ENCODE results near the gene RNASEH1. TPM values are rescaled to one million over a fixed set of nuclear protein-coding genes. Genes with fewer than 3 reads are reported as not detected.

Gene RNASEH1
- total RNA-seq, 2 donors from 2014 or later: 24.7 to 47.2 TPM

GRCh38 chr2:3598197-3598910 lies 40.2 kb upstream of the RNASEH1 start:
- no peak for ATAC-seq
- Mint-ChIP-seq H3K36me3 (no peaks in the 10 kb centered on the region), H3K4me1 (ENCODE audit: low read depth in 2 of 2) (peaks cover 0 to 9% of the 10 kb centered on the region in 2 donors), H3K4me3 (no peak overlapping the region), H3K27ac (no peak overlapping the region), H3K27me3 (no peaks in the 10 kb centered on the region), H3K9me3 (no peaks in the 10 kb centered on the region)
- DNase-seq (ENCODE audit: low spot score): no peak

DNA sequence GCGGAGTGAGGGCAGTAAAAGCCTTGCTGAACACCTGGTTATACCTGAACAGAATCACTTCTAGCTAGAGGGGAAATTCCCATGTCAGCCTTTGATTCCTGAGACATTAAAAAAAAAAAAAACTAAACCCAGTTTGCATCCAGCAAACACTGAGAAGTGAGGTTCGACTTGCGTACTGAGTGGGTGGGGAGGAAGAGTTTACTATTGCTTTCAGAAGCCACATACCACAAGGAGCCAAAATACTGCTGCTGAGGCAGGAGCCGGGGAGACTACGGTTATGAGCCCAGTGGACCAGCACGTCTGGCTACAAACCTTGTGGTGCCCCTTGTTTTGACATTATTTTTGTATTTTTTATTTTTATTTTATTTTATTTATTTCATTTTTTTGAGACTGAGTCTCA lies 39.4 kb upstream of the RNASEH1 start:
- no peaks in the 10 kb centered on the region for H3K27me3 Mint-ChIP-seq
- no peak overlapping the region for H3K27ac Mint-ChIP-seq
- peaks cover 0 to 9% of the 10 kb centered on the region in 2 donors for H3K4me1 Mint-ChIP-seq (ENCODE audit: low read depth in 2 of 2)
- DNase-seq (ENCODE audit: low spot score): no peak
- no peak for ATAC-seq
- no peaks in the 10 kb centered on the region for H3K9me3 Mint-ChIP-seq
- no peak overlapping the region for H3K4me3 Mint-ChIP-seq
- no peaks in the 10 kb centered on the region for H3K36me3 Mint-ChIP-seq

GRCh38 chr2:3596901-3597417 lies 38.8 kb upstream of the RNASEH1 start:
- Mint-ChIP-seq H3K4me3 (no peak overlapping the region), H3K27ac (no peak overlapping the region), H3K4me1 (ENCODE audit: low read depth in 2 of 2) (peaks cover 0 to 9% of the 10 kb centered on the region in 2 donors), H3K27me3 (no peaks in the 10 kb centered on the region), H3K36me3 (no peaks in the 10 kb centered on the region), H3K9me3 (no peaks in the 10 kb centered on the region)
- no peak for ATAC-seq
- DNase-seq (ENCODE audit: low spot score): no peak

DNA sequence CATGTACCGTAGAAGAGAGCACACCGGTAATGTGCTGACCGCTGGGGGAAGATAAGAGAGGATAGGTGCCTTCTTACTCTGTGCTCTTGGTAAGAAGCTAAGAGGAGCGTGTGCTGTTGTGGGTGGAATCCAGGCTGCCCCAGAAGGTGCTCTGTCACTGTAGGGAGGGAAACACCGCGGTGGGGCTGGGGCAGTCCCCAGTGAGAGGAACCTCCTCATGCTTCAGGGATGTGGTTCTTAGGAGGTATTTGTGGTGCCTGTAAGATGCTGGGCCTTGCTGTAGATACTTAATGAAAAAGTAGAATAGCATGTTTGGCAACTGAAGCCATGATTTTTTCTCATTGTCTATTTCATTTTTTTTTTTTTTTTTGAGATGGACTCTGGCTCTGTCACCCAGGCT lies 37.9 kb upstream of the RNASEH1 start:
- H3K27ac Mint-ChIP-seq: no peak overlapping the region

GRCh38 chr2:3595404-3595803 lies 37.3 kb upstream of the RNASEH1 start:
- ATAC-seq: no peak
- Mint-ChIP-seq H3K4me1 (ENCODE audit: low read depth in 2 of 2) (peaks cover 0 to 9% of the 10 kb centered on the region in 2 donors), H3K36me3 (no peaks in the 10 kb centered on the region), H3K9me3 (no peaks in the 10 kb centered on the region), H3K27me3 (no peaks in the 10 kb centered on the region), H3K27ac (no peak overlapping the region), H3K4me3 (no peak overlapping the region)
- DNase-seq (ENCODE audit: low spot score): no peak

More for the DNA sequence above, 37.9 kb upstream of the RNASEH1 start:
- no peak for ATAC-seq
- Mint-ChIP-seq H3K36me3 (no peaks in the 10 kb centered on the region), H3K9me3 (no peaks in the 10 kb centered on the region), H3K4me1 (ENCODE audit: low read depth in 2 of 2) (peaks cover 0 to 9% of the 10 kb centered on the region in 2 donors), H3K27me3 (no peaks in the 10 kb centered on the region), H3K4me3 (no peak overlapping the region)
- no peak for DNase-seq (ENCODE audit: low spot score)

- Mint-ChIP-seq H3K27me3 (no peaks in the 10 kb centered on the region), H3K27ac (no peak within 1 kb of the TSS), H3K36me3 (no peaks in the 10 kb centered on the region), H3K4me1 (ENCODE audit: low read depth in 2 of 2) (peaks cover 0 to 9% of the 10 kb centered on the region in 2 donors), H3K4me3 (no peak within 1 kb of the TSS), H3K9me3 (no peaks in the 10 kb centered on the region)
- ATAC-seq (peak in 1 of 2 donors; percentile 15), DNase-seq (ENCODE audit: low spot score) (no peak)
Measured at GRCh38 chr2:3594493-3595281, 36.6 kb upstream of the RNASEH1 start, which contains the start of gene COLEC11. COLEC11 (plus strand) TSS chr2:3595112; CDS start chr2:3604341, 9,229 bp downstream.

DNA sequence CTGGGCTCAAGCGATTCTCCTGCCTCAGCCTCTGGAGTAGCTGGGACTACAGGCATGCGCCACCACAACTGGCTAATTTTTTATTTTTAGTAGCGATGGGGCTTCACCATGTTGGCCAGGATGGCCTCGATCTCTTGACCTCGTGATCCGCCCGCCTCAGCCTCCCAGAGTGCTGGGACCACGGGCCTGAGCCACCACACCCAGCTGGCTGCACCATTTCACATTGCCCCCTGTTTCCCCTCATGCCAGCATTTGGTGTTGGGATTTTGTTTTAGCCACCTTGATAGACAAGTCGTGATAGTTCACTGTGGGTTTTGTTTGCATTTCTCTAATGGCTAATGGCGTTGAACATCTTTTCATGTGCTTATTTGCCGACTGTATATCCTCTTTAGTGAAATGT lies 31.0 kb upstream of the RNASEH1 start:
- H3K4me1 Mint-ChIP-seq (ENCODE audit: low read depth in 2 of 2): peaks cover 0 to 7% of the 10 kb centered on the region in 2 donors
- no peaks in the 10 kb centered on the region for H3K27me3 Mint-ChIP-seq
- H3K27ac Mint-ChIP-seq: no peak overlapping the region
- ATAC-seq (no peak), DNase-seq (ENCODE audit: low spot score) (no peak)
- no peaks in the 10 kb centered on the region for H3K36me3 Mint-ChIP-seq
- H3K9me3 Mint-ChIP-seq: no peaks in the 10 kb centered on the region
- H3K4me3 Mint-ChIP-seq: no peak overlapping the region

DNA sequence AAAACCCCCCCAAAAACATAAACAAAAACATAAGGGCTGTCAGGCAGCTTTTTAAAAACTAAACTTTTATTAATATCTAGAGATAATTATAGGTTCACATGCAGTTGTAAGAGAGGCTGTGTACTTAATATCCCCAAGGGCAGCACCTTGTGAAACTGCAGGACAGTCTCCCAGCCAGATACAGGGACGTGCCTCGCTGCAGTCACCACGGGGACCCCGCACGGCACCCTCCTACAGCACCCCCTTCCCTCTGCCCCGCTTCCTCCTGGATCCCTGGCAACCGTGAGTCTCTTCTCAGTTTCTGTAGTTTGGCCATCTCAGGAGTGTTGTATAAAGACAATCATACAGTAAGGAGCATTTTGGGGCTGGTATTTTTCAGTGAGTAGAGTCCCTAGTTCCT lies 30.0 kb upstream of the RNASEH1 start:
- no peak for DNase-seq (ENCODE audit: low spot score)
- H3K4me3 Mint-ChIP-seq: no peak overlapping the region
- peaks cover 0 to 7% of the 10 kb centered on the region in 2 donors for H3K4me1 Mint-ChIP-seq (ENCODE audit: low read depth in 2 of 2)
- H3K27ac Mint-ChIP-seq: no peak overlapping the region
- peak in 1 of 2 donors; percentile 65 for ATAC-seq
- no peaks in the 10 kb centered on the region for H3K27me3 Mint-ChIP-seq
- H3K36me3 Mint-ChIP-seq: no peaks in the 10 kb centered on the region
- H3K9me3 Mint-ChIP-seq: no peaks in the 10 kb centered on the region

GRCh38 chr2:3587432-3587831 lies 29.3 kb upstream of the RNASEH1 start:
- DNase-seq (ENCODE audit: low spot score): no peak
- Mint-ChIP-seq H3K27me3 (no peaks in the 10 kb centered on the region), H3K4me1 (ENCODE audit: low read depth in 2 of 2) (peaks cover 0 to 7% of the 10 kb centered on the region in 2 donors), H3K4me3 (no peak overlapping the region), H3K36me3 (no peaks in the 10 kb centered on the region), H3K9me3 (no peaks in the 10 kb centered on the region), H3K27ac (no peak overlapping the region)
- ATAC-seq: no peak

GRCh38 chr2:3587021-3587420 lies 28.9 kb upstream of the RNASEH1 start:
- no peaks in the 10 kb centered on the region for H3K36me3 Mint-ChIP-seq
- ATAC-seq (no peak), DNase-seq (ENCODE audit: low spot score) (no peak)
- no peak overlapping the region for H3K27ac Mint-ChIP-seq
- H3K4me1 Mint-ChIP-seq (ENCODE audit: low read depth in 2 of 2): peaks cover 0 to 7% of the 10 kb centered on the region in 2 donors
- no peak overlapping the region for H3K4me3 Mint-ChIP-seq
- no peaks in the 10 kb centered on the region for H3K9me3 Mint-ChIP-seq
- H3K27me3 Mint-ChIP-seq: no peaks in the 10 kb centered on the region

GRCh38 chr2:3586220-3586619 lies 28.1 kb upstream of the RNASEH1 start:
- ATAC-seq (no peak), DNase-seq (ENCODE audit: low spot score) (no peak)
- H3K4me1 Mint-ChIP-seq (ENCODE audit: low read depth in 2 of 2): peaks cover 0 to 7% of the 10 kb centered on the region in 2 donors
- no peak overlapping the region for H3K27ac Mint-ChIP-seq
- no peaks in the 10 kb centered on the region for H3K27me3 Mint-ChIP-seq
- H3K4me3 Mint-ChIP-seq: no peak overlapping the region
- no peaks in the 10 kb centered on the region for H3K9me3 Mint-ChIP-seq
- H3K36me3 Mint-ChIP-seq: no peaks in the 10 kb centered on the region

- peaks cover 2 to 8% of the 10 kb centered on the region in 2 donors for H3K4me1 Mint-ChIP-seq (ENCODE audit: low read depth in 2 of 2)
- H3K27me3 Mint-ChIP-seq: no peaks in the 10 kb centered on the region
- H3K27ac Mint-ChIP-seq: no peak overlapping the region
- no peak for ATAC-seq
- DNase-seq (ENCODE audit: low spot score): no peak
- H3K4me3 Mint-ChIP-seq: no peak overlapping the region
- H3K36me3 Mint-ChIP-seq: peaks cover 4% of the 10 kb centered on the region
- H3K9me3 Mint-ChIP-seq: no peaks in the 10 kb centered on the region
Measured at GRCh38 chr2:3585261-3586109, 27.4 kb upstream of the RNASEH1 start.

GRCh38 chr2:3584608-3585260 lies 26.6 kb upstream of the RNASEH1 start:
- DNase-seq (ENCODE audit: low spot score) (no peak), ATAC-seq (no peak)
- Mint-ChIP-seq H3K4me1 (ENCODE audit: low read depth in 2 of 2) (peaks cover 5 to 11% of the 10 kb centered on the region in 2 donors), H3K36me3 (peaks cover 11% of the 10 kb centered on the region), H3K9me3 (no peaks in the 10 kb centered on the region), H3K27ac (no peak overlapping the region), H3K27me3 (no peaks in the 10 kb centered on the region), H3K4me3 (no peak overlapping the region)
